ENCODE data around the gene NACC1.

NACC1 gene

GRCh38 chr19:13127811-13128575 is 9.9 kb downstream of the NACC1 start:
- POLR2A ChIA-PET (ENCODE audit: low non-redundant PET), result interaction anchor here (1.0 kb wide), 1 partner anchor 13 kb away, joined by 5 read pairs; no protein-coding TSS in a partner anchor

GRCh38 chr19:13128583-13128982 is 10.5 kb downstream of the NACC1 start:
- no peak for DNase-seq (ENCODE audit: low spot score)
- TF ChIP-seq, protein P1, sequence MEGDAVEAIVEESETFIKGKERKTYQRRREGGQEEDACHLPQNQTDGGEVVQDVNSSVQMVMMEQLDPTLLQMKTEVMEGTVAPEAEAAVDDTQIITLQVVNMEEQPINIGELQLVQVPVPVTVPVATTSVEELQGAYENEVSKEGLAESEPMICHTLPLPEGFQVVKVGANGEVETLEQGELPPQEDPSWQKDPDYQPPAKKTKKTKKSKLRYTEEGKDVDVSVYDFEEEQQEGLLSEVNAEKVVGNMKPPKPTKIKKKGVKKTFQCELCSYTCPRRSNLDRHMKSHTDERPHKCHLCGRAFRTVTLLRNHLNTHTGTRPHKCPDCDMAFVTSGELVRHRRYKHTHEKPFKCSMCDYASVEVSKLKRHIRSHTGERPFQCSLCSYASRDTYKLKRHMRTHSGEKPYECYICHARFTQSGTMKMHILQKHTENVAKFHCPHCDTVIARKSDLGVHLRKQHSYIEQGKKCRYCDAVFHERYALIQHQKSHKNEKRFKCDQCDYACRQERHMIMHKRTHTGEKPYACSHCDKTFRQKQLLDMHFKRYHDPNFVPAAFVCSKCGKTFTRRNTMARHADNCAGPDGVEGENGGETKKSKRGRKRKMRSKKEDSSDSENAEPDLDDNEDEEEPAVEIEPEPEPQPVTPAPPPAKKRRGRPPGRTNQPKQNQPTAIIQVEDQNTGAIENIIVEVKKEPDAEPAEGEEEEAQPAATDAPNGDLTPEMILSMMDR (conservative IDR thresholded peaks at IDR 0.05; ENCODE audit: low read depth), result no peak
- CTCF ChIA-PET, result interaction anchor here (1.1 kb wide), 1 partner anchor 11 kb away, joined by 5 read pairs; the partner anchor contains the start of gene NACC1
- POLR2A ChIA-PET (ENCODE audit: low non-redundant PET), result no interaction called here
- peak overlapping the region; percentile 51 for H3K27ac ChIP-seq

More at GRCh38 chr19:13127811-13128575, 9.9 kb downstream of the NACC1 start:
- CTCF ChIA-PET, result interaction anchor here (1.1 kb wide), 1 partner anchor 10 kb away, joined by 5 read pairs; the partner anchor contains the start of gene NACC1
- DNase-seq (ENCODE audit: low spot score), result no peak
- H3K27ac ChIP-seq, result peak overlapping the region; percentile 51
- TF ChIP-seq, protein P1 (conservative IDR thresholded peaks at IDR 0.05; ENCODE audit: low read depth), result no peak

DNA sequence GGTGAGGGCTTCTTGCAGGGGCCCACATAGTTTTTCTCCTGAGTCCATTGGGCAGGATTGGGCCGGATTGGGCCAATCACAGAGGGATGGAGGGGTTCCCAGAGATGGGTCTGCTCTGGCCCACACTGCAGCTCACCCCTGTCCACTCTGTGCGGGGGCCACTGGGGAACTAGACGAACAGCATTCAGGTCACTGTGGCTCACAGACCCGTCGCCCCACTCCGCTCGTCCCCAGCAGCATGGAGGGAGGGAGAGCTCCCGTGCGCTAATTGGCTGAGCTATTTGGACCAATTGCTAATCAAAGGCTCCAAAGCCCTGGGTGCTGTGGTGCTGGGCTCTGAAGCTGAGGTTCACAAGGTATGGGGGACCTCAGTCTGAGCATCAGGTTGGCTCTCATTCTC is 11.3 kb downstream of the NACC1 start:
- no peak for DNase-seq (ENCODE audit: low spot score)
- ChIA-PET POLR2A (ENCODE audit: low non-redundant PET) (interaction anchor here (0.6 kb wide), 1 partner anchor 27 kb away, joined by 3 read pairs; no protein-coding TSS in a partner anchor), CTCF (no interaction called here)
- peak overlapping the region; percentile 51 for H3K27ac ChIP-seq
- TF ChIP-seq, protein P1 (conservative IDR thresholded peaks at IDR 0.05; ENCODE audit: low read depth), result no peak

DNA sequence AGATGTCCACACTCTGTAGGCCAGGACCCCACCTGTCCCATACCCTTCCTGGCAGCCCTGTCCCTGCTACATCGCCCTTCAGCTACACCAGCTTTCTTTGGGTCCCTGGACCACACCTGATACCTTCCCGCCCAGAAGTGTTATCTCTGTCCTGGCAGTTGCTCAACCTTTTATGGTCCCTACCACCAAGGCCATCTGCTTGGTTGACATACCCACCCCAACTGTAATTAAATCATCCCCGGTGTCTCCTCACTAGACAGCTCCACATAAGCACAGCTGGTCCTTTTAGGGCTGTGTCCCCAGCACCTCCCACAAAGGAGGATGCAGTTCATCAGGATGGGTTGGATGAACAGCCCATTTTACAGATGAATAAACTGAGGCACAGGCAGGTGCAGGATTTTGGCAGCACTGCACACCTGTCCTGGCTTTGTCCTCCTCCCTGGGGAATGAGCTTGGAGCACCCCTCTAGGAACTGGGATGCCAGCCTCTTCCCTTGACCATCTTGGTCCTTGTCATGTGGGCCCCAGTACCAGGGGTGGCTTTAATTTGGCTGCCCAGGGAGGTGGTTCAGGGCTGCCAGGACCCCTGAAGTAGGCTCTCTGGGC is 12.9 kb downstream of the NACC1 start:
- ChIA-PET POLR2A (ENCODE audit: low non-redundant PET) (no interaction called here), CTCF (no interaction called here)
- DNase-seq (ENCODE audit: low spot score), result no peak
- TF ChIP-seq, protein P1 (conservative IDR thresholded peaks at IDR 0.05; ENCODE audit: low read depth), result no peak
- peak overlapping the region; percentile 16; the same call in 1 of the 2 replicates for H3K27ac ChIP-seq

- ChIA-PET POLR2A (ENCODE audit: low non-redundant PET) (interaction anchor here (1.0 kb wide), 1 partner anchor 15 kb away, joined by 3 read pairs; the partner anchor contains the start of gene NACC1), CTCF (interaction anchor here (0.6 to 0.7 kb wide), 3 partner anchors 49 to 1778 kb away, joined by 3 to 4 read pairs (median 3); no protein-coding TSS in a partner anchor)
- TF ChIP-seq, protein P1 (conservative IDR thresholded peaks at IDR 0.05; ENCODE audit: low read depth), result no peak
- DNase-seq (ENCODE audit: low spot score), result no peak
- peak overlapping the region; percentile 16 for H3K27ac ChIP-seq
Observed at GRCh38 chr19:13132471-13133180, 14.6 kb downstream of the NACC1 start.

All from RWPE1 (cell line).